Smooth muscle cell (in vitro differentiated cells): Measurements from ENCODE around the gene STK32C. TPM values are rescaled to one million over a fixed set of nuclear protein-coding genes. Genes with fewer than 3 reads are reported as not detected.

Experiments used
- DNase-seq: peaks from one replicate; lab custom pipeline; 2025; ENCODE audit not compliant: unreplicated experiment; lab: John Stamatoyannopoulos, UW
- H2AFZ ChIP-seq: fragments of 200-600 bp; sonication (generic); 2 replicates; pipeline ENCODE4 v1.6.0; 2016; ENCODE audit warnings: antibody characterized with exemption, low read depth, mild to moderate bottlenecking
- H3F3A ChIP-seq: fragments of 200-600 bp; sonication (generic); 2 replicates; pipeline ENCODE4 v1.6.0; 2017; ENCODE audit warnings: antibody characterized with exemption, low read depth
- H3K27ac ChIP-seq: fragments of 200-600 bp; sonication (generic); 2 replicates; pipeline ENCODE4 v1.5.1; 2016; ENCODE audit warnings: low read depth, mild to moderate bottlenecking
- H3K27me3 ChIP-seq: fragments of 200-600 bp; sonication (generic); 2 replicates; pipeline ENCODE4 v1.6.1; 2016; ENCODE audit warnings: low read depth, mild to moderate bottlenecking
- H3K36me3 ChIP-seq: fragments of 200-600 bp; sonication (generic); 2 replicates; pipeline ENCODE4 v1.5.1; 2016; ENCODE audit warnings: low read depth
- H3K4me1 ChIP-seq: fragments of 200-600 bp; sonication (generic); 2 replicates; pipeline ENCODE4 v1.5.1; 2016; ENCODE audit warnings: low read depth
- H3K4me2 ChIP-seq: fragments of 200-600 bp; sonication (generic); 2 replicates; pipeline ENCODE4 v1.6.0; 2016; ENCODE audit warnings: mild to moderate bottlenecking
- H3K4me3 ChIP-seq: fragments of 200-600 bp; sonication (generic); 2 replicates; pipeline ENCODE4 v1.5.1; 2016; ENCODE audit warnings: mild to moderate bottlenecking
- H3K79me2 ChIP-seq: fragments of 200-600 bp; sonication (generic); 2 replicates; pipeline ENCODE4 v1.6.0; 2016; ENCODE audit warnings: low read depth, mild to moderate bottlenecking
- H3K9ac ChIP-seq: fragments of 200-600 bp; sonication (generic); 2 replicates; pipeline ENCODE4 v1.6.0; 2016; ENCODE audit warnings: low read depth
- H3K9me3 ChIP-seq: fragments of 200-600 bp; sonication (generic); replicated peaks from 2 replicates; pipeline ENCODE4 v1.5.1; 2016; ENCODE audit warnings: low read depth
- H4K20me1 ChIP-seq: fragments of 200-600 bp; sonication (generic); 2 replicates; pipeline ENCODE4 v1.6.0; 2016; ENCODE audit warnings: low read depth
- CTCF ChIP-seq: fragments of 200-600 bp; sonication (generic); IDR thresholded peaks from 2 replicates; pipeline ENCODE4 v1.5.1; 2017; ENCODE audit warnings: borderline replicate concordance, mild to moderate bottlenecking, antibody characterized with exemption; ENCODE audit not compliant: insufficient read depth, poor library complexity, severe bottlenecking
- WGBS: methylation state at CpG from one replicate; pipeline ENCODE4 v1.1.7; 2016; ENCODE audit warnings: low lambda C conversion rate; 5-methylcytosine and 5-hydroxymethylcytosine counted together
- polyA plus RNA-seq: library from polyadenylated mRNA; unstranded; fragments of >200 nt; fragmentation: Nextera tagmentation; extraction: Ambion mirVana; gene quantifications from 2 replicates; pipeline ENCODE4 v1.2.1, GENCODE V29; 2016
- total RNA-seq: library from RNA; depleted of rRNA; stranded (reverse); fragments of >200 nt; gene quantifications from 2 replicates; pipeline ENCODE4 v1.2.3, GENCODE V29; 2014

STK32C gene
- total and polyA plus RNA-seq, 2 experiments from 2014 or later = 2.3 to 13.2 TPM

- Histone ChIP-seq H3K36me3 (no peaks in the 10 kb centered on the region), H3K4me1 (peaks cover 7% of the 10 kb centered on the region), H3K27me3 (peaks cover 16% of the 10 kb centered on the region), H3K27ac (no peak overlapping the region), H3K4me2 (no peak overlapping the region), H3K4me3 (no peak overlapping the region), H3K9ac (no peak overlapping the region), H2AFZ (no peak overlapping the region), H3K79me2 (no peaks in the 10 kb centered on the region), H4K20me1 (no peaks in the 10 kb centered on the region), H3F3A (no peaks in the 10 kb centered on the region), H3K9me3 (no peaks in the 10 kb centered on the region)
- DNase-seq = no peak
- WGBS = 91% methylated on average over 17 of the region's 17 CpGs
- no peak for TF ChIP-seq CTCF
Observed at GRCh38 chr10:132310701-132311337, 3.1 kb upstream of the STK32C start.

DNA sequence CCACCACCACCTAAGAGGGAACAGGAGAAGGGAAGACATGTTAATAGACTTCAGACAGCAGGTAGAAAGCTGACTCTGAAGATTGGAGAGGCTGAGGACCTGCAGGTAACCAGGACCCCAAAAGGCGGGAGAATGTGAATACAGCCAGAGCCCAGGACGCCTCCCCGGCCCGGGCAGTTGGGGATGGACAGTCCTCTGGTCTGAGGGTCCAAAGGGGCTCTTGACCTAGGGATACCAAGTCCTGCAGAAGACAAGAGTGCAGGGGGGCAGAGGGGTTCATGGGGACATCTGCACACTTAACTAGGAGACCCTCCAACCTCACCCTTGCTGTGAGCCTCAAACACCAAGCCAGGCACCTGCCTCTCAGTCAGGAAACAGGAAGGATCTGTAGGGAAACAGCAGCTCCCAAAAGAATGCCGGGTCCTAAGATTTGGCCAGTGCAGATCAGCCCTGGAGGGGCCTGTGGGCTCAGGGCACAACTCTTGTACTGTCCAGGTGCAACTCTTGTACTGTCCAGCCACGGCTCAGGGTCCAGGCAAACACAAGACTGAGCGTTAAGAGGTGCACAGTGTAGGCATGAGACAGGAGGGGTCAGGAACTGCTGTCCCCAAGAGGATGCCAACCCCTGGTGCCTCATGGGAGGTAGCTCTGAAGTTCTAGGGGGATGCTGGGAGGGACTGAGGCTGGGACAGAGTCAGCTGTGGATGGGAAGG, 2.3 kb upstream of the STK32C start:
- WGBS = 96% methylated on average over 7 of the region's 7 CpGs
- no peaks in the 10 kb centered on the region for H3F3A ChIP-seq

DNA sequence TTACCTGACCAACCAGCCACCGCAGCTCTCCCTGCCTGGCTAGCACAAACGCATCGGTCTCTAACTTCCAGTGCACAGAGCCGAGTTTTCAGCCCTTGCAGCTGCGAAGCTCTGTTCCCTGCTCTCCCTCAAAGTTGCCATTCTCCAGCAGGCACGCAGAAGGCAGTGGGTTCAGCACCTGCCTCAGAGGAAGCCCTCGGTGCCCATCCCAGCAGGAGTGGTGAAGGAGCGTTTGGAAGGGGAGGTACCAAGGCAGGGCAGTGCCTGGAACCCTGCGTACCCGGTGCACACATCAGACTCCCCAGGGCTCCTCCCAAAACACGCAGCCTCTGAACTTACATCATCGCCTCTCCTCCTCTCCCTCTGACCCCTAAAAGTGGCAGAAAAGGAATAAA, 1.7 kb upstream of the STK32C start:
- H3K9me3 ChIP-seq = no peaks in the 10 kb centered on the region
- no peak overlapping the region for H2AFZ ChIP-seq
- H3K36me3 ChIP-seq = no peaks in the 10 kb centered on the region
- H3K4me1 ChIP-seq = peaks cover 7% of the 10 kb centered on the region
- H3K27ac ChIP-seq = no peak overlapping the region
- H4K20me1 ChIP-seq = no peaks in the 10 kb centered on the region
- no peaks in the 10 kb centered on the region for H3F3A ChIP-seq
- no peak overlapping the region for H3K9ac ChIP-seq
- no peak for DNase-seq
- no peak overlapping the region for H3K4me3 ChIP-seq
- H3K4me2 ChIP-seq = no peak overlapping the region
- no peak for TF ChIP-seq CTCF
- H3K79me2 ChIP-seq = no peaks in the 10 kb centered on the region
- peaks cover 21% of the 10 kb centered on the region for H3K27me3 ChIP-seq
- 86% methylated on average over 12 of the region's 12 CpGs for WGBS

More for the DNA sequence above, 2.3 kb upstream of the STK32C start:
- H2AFZ ChIP-seq = no peak overlapping the region
- no peak overlapping the region for H3K4me3 ChIP-seq
- peaks cover 7% of the 10 kb centered on the region for H3K4me1 ChIP-seq
- no peak overlapping the region for H3K27ac ChIP-seq
- no peak for TF ChIP-seq CTCF
- no peaks in the 10 kb centered on the region for H3K9me3 ChIP-seq
- H3K36me3 ChIP-seq = no peaks in the 10 kb centered on the region
- DNase-seq = no peak
- H3K4me2 ChIP-seq = no peak overlapping the region
- peaks cover 18% of the 10 kb centered on the region for H3K27me3 ChIP-seq
- no peak overlapping the region for H3K9ac ChIP-seq
- H4K20me1 ChIP-seq = no peaks in the 10 kb centered on the region
- no peaks in the 10 kb centered on the region for H3K79me2 ChIP-seq
